NCI-H69 (cell line): ENCODE data around the gene MTA3.
A peak's percentile ranks its signal among the peaks of the same experiment; 100 is the strongest.

Source experiments
- DNase-seq: peaks from one replicate; lab custom pipeline; 2025; lab: John Stamatoyannopoulos, UW

MTA3 gene

GRCh38 chr2:42762823-42763804, 194.7 kb downstream of the MTA3 start:
- no peak for DNase-seq

GRCh38 chr2:42764096-42764495, 195.7 kb downstream of the MTA3 start, which contains the start of gene OXER1:
Gene OXER1, minus strand, starts transcription at chr2:42764135. Its CDS starts 73 bp downstream, at chr2:42764062.
- no peak for DNase-seq

DNA sequence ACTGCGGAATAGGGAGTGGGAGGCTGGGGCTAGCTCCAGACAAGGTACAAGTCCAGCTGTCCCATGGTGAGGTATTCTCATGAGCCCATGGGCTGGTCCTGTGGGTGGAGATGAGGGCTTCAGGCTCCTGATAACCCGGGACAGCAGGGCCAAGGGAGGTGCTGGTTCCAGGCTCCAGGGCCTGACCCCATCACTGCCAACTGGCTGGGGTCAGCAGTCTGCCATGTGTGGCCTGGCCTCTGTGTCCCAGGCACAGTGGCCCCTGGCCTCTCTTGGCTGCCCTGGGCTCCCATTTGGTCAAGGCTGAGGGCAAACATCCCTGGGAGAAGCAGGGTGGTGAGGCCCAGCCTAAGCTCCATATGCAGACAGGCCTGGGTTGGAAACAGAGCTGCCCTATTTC, 196.5 kb downstream of the MTA3 start:
- DNase-seq, result no peak

DNA sequence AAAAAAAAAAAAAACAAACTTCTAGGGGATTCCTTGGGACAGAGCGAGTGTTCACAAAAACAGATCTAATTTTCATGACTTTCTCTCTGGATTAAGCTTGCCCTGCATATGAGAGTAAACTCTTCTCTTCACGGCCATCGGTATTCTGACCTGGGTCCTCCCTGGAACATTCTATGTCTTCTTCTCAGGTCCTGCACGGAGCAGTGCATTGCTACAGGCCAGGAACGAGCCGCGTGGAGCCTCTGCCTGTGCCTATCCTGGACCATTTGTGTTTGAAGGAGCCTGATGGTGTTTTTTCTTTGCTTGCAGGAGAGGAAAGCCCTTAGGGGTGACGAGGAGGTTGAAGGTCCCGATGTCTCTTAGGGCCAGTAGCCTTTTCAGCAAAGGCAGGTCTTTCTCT, 197.3 kb downstream of the MTA3 start:
- DNase-seq, result no peak

- no peak for DNase-seq
Observed at GRCh38 chr2:42767080-42767898, 198.9 kb downstream of the MTA3 start.

DNA sequence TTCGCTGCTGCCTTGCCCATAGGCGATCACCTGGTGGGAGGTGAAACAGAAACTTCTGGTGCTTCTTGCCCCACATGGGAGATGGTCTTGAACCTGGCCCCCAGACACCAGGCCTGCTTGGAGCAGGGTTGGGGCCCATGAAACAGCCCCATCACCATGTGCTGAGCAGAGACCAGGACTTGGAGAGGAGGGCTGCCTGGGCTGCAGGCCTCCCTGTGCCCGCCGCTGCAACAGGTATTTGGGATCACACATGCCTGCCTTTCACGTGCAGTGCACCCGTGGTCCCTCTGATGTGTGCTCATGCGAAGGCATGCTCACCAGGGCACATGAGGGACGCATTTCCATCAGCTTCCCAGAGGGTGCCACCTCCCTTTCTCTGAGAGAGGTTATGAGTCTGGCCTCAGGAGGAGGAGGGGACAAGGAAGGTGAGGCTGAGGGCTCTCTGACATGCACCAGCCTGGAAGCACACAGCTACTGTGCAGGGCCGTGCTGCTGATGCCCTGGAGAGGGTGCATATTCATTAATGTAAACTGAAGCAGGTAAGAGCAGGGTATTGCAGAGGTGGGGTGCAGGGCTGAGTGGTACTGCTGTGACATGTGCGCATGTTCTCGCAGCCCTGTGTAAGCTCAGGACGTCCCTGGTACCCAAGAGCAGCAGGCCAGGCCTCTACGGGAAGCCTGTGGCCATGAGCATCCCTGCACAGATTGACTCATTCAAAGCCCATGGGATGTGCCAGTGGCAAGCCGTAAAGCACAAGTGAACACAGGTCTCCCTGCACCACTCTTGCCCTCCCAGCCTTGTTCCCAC, 199.7 kb downstream of the MTA3 start:
- no peak for DNase-seq

GRCh38 chr2:42768706-42769256, 200.3 kb downstream of the MTA3 start:
- DNase-seq, result no peak

DNA sequence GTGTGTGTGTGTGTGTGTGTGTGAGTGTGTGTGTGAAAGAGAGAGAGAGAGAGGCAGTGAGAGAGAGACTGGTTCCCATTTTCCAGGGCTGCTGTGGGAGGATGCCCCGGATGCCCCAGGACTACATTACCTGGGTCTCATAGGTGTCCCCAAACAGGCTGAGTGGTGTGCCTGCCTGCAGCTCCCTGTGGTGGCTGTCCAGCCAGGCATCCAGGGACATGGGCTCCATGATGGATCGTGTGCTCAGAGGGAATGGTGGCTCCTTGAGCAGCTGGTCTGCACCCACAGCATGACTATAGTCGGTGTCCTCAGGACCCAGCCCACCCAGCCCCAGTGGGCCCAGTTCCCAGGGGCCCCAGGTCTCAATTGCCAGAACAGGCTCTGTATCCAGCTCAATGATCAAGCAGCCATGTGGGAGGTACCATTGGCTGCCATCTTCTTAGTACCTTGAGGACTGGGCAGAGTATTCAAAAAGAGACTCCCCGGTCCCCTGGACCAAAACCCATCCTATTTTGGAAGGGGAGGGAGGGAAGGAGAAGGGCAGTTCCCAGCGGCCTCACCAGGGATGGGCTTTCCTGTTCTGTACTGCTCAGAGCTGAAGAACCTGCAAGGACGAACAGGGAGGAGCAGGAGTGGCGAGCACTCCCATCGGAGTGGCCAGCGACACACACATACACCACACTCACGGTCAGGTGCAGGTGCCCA, 201.3 kb downstream of the MTA3 start:
- no peak for DNase-seq

- peak; percentile 50 for DNase-seq
Observed at GRCh38 chr2:42770288-42771131, 202.1 kb downstream of the MTA3 start.

DNA sequence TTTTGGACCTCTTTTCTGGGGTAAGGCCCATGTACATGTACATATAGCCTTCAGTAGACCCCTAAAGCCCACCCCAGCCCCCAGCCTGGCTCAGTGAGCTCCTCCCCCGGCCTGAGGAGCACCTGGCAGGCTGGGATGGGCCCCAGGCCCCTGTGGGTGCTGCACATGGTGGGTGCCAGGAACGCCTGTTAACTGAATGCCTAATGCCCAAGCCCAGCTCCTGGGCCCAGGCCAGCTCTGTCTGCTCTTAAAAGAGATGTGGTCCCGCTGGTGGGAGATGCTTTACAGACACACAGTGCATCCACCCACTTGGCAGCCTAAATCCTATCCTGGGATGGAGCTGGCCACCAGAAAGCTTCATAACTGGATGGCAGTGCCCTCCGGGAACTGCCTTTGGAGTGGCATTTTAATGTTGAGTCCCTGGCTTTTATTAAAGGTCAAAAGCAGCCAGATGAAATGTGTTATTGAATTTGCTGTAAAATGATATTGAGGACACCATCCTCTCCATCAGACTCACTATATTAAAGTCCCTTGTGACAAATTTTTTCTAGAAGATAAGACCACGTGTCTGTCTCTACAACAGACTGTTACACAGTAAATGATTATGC, 203.2 kb downstream of the MTA3 start:
- DNase-seq, result no peak

GRCh38 chr2:42775186-42775585, 206.8 kb downstream of the MTA3 start:
- no peak for DNase-seq

GRCh38 chr2:42775810-42776209, 207.4 kb downstream of the MTA3 start:
- DNase-seq, result no peak

- DNase-seq, result no peak
Observed at GRCh38 chr2:42777883-42778805, 209.7 kb downstream of the MTA3 start.

DNA sequence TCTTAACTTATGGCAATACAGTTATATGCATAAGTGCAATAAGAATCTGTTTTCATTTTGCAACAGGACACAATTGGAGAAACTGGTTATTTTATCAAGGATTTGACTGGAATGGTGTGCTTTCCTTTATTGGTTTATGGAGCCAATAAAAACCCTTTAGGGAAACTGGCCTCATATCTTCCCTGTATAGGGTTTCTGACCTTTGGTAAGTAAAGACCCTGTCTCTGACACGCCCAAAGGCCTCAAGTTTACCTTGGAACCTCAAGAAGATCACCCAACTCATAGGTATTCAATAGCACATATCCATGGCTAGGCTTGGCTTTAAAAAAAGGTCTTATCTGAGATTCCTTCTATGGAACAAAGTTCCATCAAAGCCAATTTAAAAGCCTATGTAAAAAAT, 212.7 kb downstream of the MTA3 start:
- DNase-seq, result no peak

- no peak for DNase-seq
Observed at GRCh38 chr2:42783511-42783910, 215.1 kb downstream of the MTA3 start.

GRCh38 chr2:42784204-42784880, 215.9 kb downstream of the MTA3 start:
- no peak for DNase-seq

GRCh38 chr2:42786561-42787345, 218.3 kb downstream of the MTA3 start:
- no peak for DNase-seq
